Endothelial cell of umbilical vein (primary cell): ENCODE data around the gene MNAT1. TPM values are rescaled to one million over a fixed set of nuclear protein-coding genes. Genes with fewer than 3 reads are reported as not detected.

Experiments
- BruUV-seq: library from RNA; stranded (reverse); fragments of 400-500 nt; replicated peaks from 2 replicates; lab custom pipeline; 2021; lab: Mats Ljungman, UMichigan
- CTCF ChIA-PET: fragments of 300-600, 350-600 bp; sonication (Branson Sonifier 250); formaldehyde crosslinking; loops from one replicate; lab custom pipeline; 2021; ENCODE audit warnings: antibody characterized with exemption, inconsistent platforms; lab: Charles Lee
- POLR2A ChIA-PET: fragments of 300-600, 350-600 bp; sonication (Branson Sonifier 250); formaldehyde crosslinking; loops from one replicate; lab custom pipeline; 2021; ENCODE audit warnings: antibody characterized with exemption, inconsistent platforms; lab: Charles Lee
- DNase-seq: peaks from one replicate; pipeline ENCODE4 v3.0.0-alpha.2; 2011; ENCODE audit warnings: low read depth, low spot score
- FAIRE-seq: peaks from 2 replicates; lab custom pipeline; 2011; peaks lifted over from hg19 to GRCh38; lab: Jason Lieb, UNC
- H2AFZ ChIP-seq: 2 replicates; pipeline ENCODE4 v1.6.0; 2012; ENCODE audit warnings: low read depth, low read length, control low read depth, inconsistent platforms
- H3K27ac ChIP-seq: 2 replicates; pipeline ENCODE4 v1.5.1; 2011; ENCODE audit warnings: low read depth, mild to moderate bottlenecking, control low read depth, low read length, moderate library complexity; ENCODE audit not compliant: insufficient read depth
- H3K27me3 ChIP-seq, 2 experiments: 2 replicates each; pipeline versions ENCODE4 v1.6.0 to v1.6.1; 2011; ENCODE audit warnings: low read length in 2 of 2, mixed read lengths in 1 of 2; ENCODE audit not compliant: control insufficient read depth in 2 of 2, insufficient read depth in 2 of 2
- H3K36me3 ChIP-seq, 2 experiments: 2 replicates in 1 of 2; 3 replicates in 1 of 2; pipeline ENCODE4 v1.5.1; 2011; ENCODE audit warnings: low read length in 2 of 2, mild to moderate bottlenecking in 1 of 2, moderate library complexity in 1 of 2; ENCODE audit not compliant: control insufficient read depth in 2 of 2, insufficient read depth in 2 of 2; ENCODE audit errors: extremely low read depth in 1 of 2
- H3K4me1 ChIP-seq: 3 replicates; pipeline ENCODE4 v1.5.1; 2011; ENCODE audit warnings: mild to moderate bottlenecking, low read length; ENCODE audit not compliant: control insufficient read depth, insufficient read depth; ENCODE audit errors: extremely low read depth
- H3K4me2 ChIP-seq: 2 replicates; pipeline ENCODE4 v1.6.1; 2011; ENCODE audit warnings: low read length, control low read depth, mixed read lengths; ENCODE audit not compliant: insufficient read depth
- H3K4me3 ChIP-seq, 3 experiments: fragments of 200-600 bp in 1 of 3; sonication (generic), shearing (Covaris generic) in 1 of 3; replicated peaks in 1 of 3; 2 replicates each; pipeline ENCODE4 v1.5.1; 2011 to 2016; ENCODE audit warnings: control low read depth in 3 of 3, low read length in 3 of 3, mild to moderate bottlenecking in 2 of 3, inconsistent platforms in 1 of 3, low read depth in 1 of 3, moderate library complexity in 1 of 3; ENCODE audit not compliant: insufficient read depth in 1 of 3
- H3K79me2 ChIP-seq: 2 replicates; pipeline ENCODE4 v1.6.0; 2012; ENCODE audit warnings: low read length, inconsistent platforms; ENCODE audit not compliant: control insufficient read depth, insufficient read depth
- H3K9ac ChIP-seq: replicated peaks from 2 replicates; pipeline ENCODE3; 2011; ENCODE audit warnings: low read length, control low read depth; ENCODE audit not compliant: insufficient read depth; ENCODE audit errors: extremely low read depth
- H3K9me1 ChIP-seq: replicated peaks from 3 replicates; pipeline ENCODE4 v1.6.0; 2011; ENCODE audit warnings: mild to moderate bottlenecking, low read length; ENCODE audit not compliant: control insufficient read depth, insufficient read depth; ENCODE audit errors: extremely low read depth
- H3K9me3 ChIP-seq: replicated peaks from 2 replicates; pipeline ENCODE4 v1.5.1; 2012; ENCODE audit warnings: low read length, inconsistent platforms; ENCODE audit not compliant: control insufficient read depth, insufficient read depth
- H4K20me1 ChIP-seq: replicated peaks from 2 replicates; pipeline ENCODE3; 2011; ENCODE audit warnings: mild to moderate bottlenecking, low read length; ENCODE audit not compliant: control insufficient read depth, insufficient read depth; ENCODE audit errors: extremely low read depth
- EZH2 ChIP-seq: IDR thresholded peaks from 2 replicates; pipeline ENCODE4 v1.6.1; 2012; ENCODE audit warnings: borderline replicate concordance, low read depth, mild to moderate bottlenecking, moderate library complexity, low read length, inconsistent platforms; ENCODE audit not compliant: severe bottlenecking
- FOS ChIP-seq: IDR thresholded peaks from 2 replicates; pipeline ENCODE4 v1.6.1; 2011; ENCODE audit warnings: mild to moderate bottlenecking, low read length, moderate library complexity, borderline replicate concordance; ENCODE audit not compliant: insufficient read depth
- GATA2 ChIP-seq: IDR thresholded peaks from 2 replicates; pipeline ENCODE4 v1.7.0; 2011; ENCODE audit warnings: low read depth, mild to moderate bottlenecking, moderate library complexity, mixed read lengths, low read length; ENCODE audit not compliant: insufficient read length, insufficient read depth
- JUN ChIP-seq: IDR thresholded peaks from 2 replicates; pipeline ENCODE4 v1.6.1; 2011; ENCODE audit warnings: borderline replicate concordance, low read depth; ENCODE audit not compliant: insufficient read length, insufficient read depth
- MYC ChIP-seq: IDR thresholded peaks from one replicate; pipeline ENCODE4 v1.6.1; 2011; ENCODE audit warnings: mild to moderate bottlenecking, low read depth, low read length
- POLR2A ChIP-seq: IDR thresholded peaks from 2 replicates; pipeline ENCODE4 v1.6.1; 2012; ENCODE audit warnings: low read depth, mild to moderate bottlenecking, control low read depth, low read length
- POLR2AphosphoS5 ChIP-seq: IDR thresholded peaks from 2 replicates; pipeline ENCODE4 v1.6.1; 2012; ENCODE audit warnings: low read depth, mild to moderate bottlenecking, control low read depth, low read length, moderate library complexity; ENCODE audit not compliant: insufficient read depth
- dilution Hi-C: fragments of 300-500 bp; cut with MboI; formaldehyde crosslinking; loops from one replicate; pipeline ENCODE4 v1.15.0; 2019; ENCODE audit warnings: low sequenced_read_pairs; ENCODE audit not compliant: extremely low pct_ligation_motif_present
- intact Hi-C: fragments of 100-400 bp; cut with micrococcal nuclease; formaldehyde crosslinking; loops from one replicate; pipeline ENCODE4 v1.10.0; 2022
- polyA plus RNA-seq, 4 experiments: library from polyadenylated mRNA; depleted of rRNA in 3 of 4; stranded (reverse) in 3 of 4; unstranded in 1 of 4; fragments of >200 nt; gene quantifications; 2 replicates each; pipeline versions ENCODE4 v1.2.1 to v1.2.3, GENCODE V29; 2011 to 2012; ENCODE audit warnings: missing spikeins in 1 of 4
- total RNA-seq: library from RNA; stranded (reverse); gene quantifications from 2 replicates; pipeline ENCODE4 v1.2.3, GENCODE V29; 2021
- TF ChIP-seq, protein P1 (sequence below): IDR thresholded peaks from 2 replicates; pipeline ENCODE4 v1.6.1; 2011; ENCODE audit not compliant: insufficient read depth, insufficient read length
- TF ChIP-seq, protein P2 (sequence below), 2 donors: IDR thresholded peaks; 1 replicate in 1 of 2; 2 replicates in 1 of 2; pipeline ENCODE4 v1.5.1; 2011; ENCODE audit warnings: low read length in 2 of 2, mild to moderate bottlenecking in 2 of 2, moderate library complexity in 2 of 2, control low read depth in 1 of 2, inconsistent platforms in 1 of 2, low read depth in 1 of 2; ENCODE audit not compliant: insufficient read depth in 1 of 2; ENCODE audit errors: extremely low read depth in 1 of 2

MNAT1 gene
- total and polyA plus RNA-seq, 2 donors (not counting 3 experiments of a cell fraction or from before 2014, with no cell fraction given) = 35.7 to 55.7 TPM

DNA sequence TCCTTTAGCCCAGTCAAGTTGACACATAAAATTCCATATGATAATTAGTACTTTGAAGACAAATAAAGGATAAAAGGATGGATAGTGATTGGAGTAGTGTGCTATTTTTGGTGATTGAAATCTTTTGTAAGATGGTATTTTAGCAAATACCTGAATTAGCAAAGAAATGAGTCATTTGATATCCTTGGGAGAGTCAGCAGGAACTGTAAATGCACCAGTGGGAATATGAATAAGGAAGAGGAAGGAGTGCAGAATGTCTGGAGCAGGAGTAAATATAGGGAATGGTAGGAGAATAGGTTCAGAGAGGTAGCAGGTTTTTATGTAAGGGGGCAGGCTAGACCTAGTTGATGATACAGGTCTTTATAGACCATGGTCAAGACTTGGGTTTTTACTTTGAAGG, 171.4 kb downstream of the MNAT1 start:
- ChIA-PET POLR2A (no interaction called here), CTCF (no interaction called here)
- no peak overlapping the region for H3K9ac ChIP-seq
- H3K36me3 ChIP-seq = no peaks in the 10 kb centered on the region
- TF ChIP-seq POLR2AphosphoS5 (no peak), GATA2 (no peak), POLR2A (no peak), MYC (no peak), EZH2 (no peak), FOS (no peak), JUN (no peak)
- TF ChIP-seq, protein P1, sequence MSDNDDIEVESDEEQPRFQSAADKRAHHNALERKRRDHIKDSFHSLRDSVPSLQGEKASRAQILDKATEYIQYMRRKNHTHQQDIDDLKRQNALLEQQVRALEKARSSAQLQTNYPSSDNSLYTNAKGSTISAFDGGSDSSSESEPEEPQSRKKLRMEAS = no peak
- TF ChIP-seq, protein P2, sequence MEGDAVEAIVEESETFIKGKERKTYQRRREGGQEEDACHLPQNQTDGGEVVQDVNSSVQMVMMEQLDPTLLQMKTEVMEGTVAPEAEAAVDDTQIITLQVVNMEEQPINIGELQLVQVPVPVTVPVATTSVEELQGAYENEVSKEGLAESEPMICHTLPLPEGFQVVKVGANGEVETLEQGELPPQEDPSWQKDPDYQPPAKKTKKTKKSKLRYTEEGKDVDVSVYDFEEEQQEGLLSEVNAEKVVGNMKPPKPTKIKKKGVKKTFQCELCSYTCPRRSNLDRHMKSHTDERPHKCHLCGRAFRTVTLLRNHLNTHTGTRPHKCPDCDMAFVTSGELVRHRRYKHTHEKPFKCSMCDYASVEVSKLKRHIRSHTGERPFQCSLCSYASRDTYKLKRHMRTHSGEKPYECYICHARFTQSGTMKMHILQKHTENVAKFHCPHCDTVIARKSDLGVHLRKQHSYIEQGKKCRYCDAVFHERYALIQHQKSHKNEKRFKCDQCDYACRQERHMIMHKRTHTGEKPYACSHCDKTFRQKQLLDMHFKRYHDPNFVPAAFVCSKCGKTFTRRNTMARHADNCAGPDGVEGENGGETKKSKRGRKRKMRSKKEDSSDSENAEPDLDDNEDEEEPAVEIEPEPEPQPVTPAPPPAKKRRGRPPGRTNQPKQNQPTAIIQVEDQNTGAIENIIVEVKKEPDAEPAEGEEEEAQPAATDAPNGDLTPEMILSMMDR (IDR thresholded peaks at IDR 0.05; ENCODE audit: extremely low read depth in 1 of 2, insufficient read depth in 1 of 2, low read depth in 1 of 2, low read length in 2 of 2) = no peak
- no peak overlapping the region for H2AFZ ChIP-seq
- no peaks in the 10 kb centered on the region for H3K9me3 ChIP-seq
- intact Hi-C loops = no loop called here
- no peak for DNase-seq
- dilution Hi-C loops = no loop called here
- H3K4me3 ChIP-seq = no peak overlapping the region
- H4K20me1 ChIP-seq = peaks cover 4% of the 10 kb centered on the region
- BruUV-seq = no TSS peak
- no peak for FAIRE-seq
- H3K27me3 ChIP-seq = no peaks in the 10 kb centered on the region
- H3K79me2 ChIP-seq = no peaks in the 10 kb centered on the region
- no peak overlapping the region for H3K4me2 ChIP-seq
- no peaks in the 10 kb centered on the region for H3K4me1 ChIP-seq
- no peak overlapping the region for H3K27ac ChIP-seq
- no peaks in the 10 kb centered on the region for H3K9me1 ChIP-seq
